OCI-LY1 (cell line): ENCODE measurements around the gene WDR75.

Experiments used
- H2AFZ ChIP-seq: fragments of 200-600 bp; sonication (generic), shearing (Covaris generic); 2 replicates; pipeline ENCODE4 v1.6.0; 2014; ENCODE audit warnings: antibody characterized with exemption, mild to moderate bottlenecking, low read length
- H3F3A ChIP-seq: fragments of 200-600 bp; sonication (generic), shearing (Covaris generic); 2 replicates; pipeline ENCODE4 v1.6.0; 2014; ENCODE audit warnings: mild to moderate bottlenecking, antibody characterized with exemption, low read length, moderate library complexity; ENCODE audit not compliant: insufficient read depth
- H3K27ac ChIP-seq: fragments of 200-600 bp; sonication (generic); 2 replicates; pipeline ENCODE4 v1.5.1; 2014; ENCODE audit warnings: low read length, mixed run types, mild to moderate bottlenecking, low read depth; ENCODE audit not compliant: poor library complexity, severe bottlenecking
- H3K27me3 ChIP-seq: fragments of 200-600 bp; sonication (generic); 2 replicates; pipeline ENCODE4 v1.6.0; 2014; ENCODE audit warnings: antibody characterized with exemption, mild to moderate bottlenecking, low read length, moderate library complexity; ENCODE audit not compliant: insufficient read depth
- H3K36me3 ChIP-seq: fragments of 200-600 bp; sonication (generic); 2 replicates; pipeline ENCODE4 v1.6.1; 2014; ENCODE audit warnings: mild to moderate bottlenecking, antibody characterized with exemption, low read length, moderate library complexity, mixed read lengths; ENCODE audit not compliant: insufficient read depth
- H3K4me1 ChIP-seq: fragments of 200-600 bp; sonication (generic); 2 replicates; pipeline ENCODE4 v1.5.1; 2014; ENCODE audit warnings: mild to moderate bottlenecking, low read length, moderate library complexity; ENCODE audit not compliant: insufficient read depth, severe bottlenecking
- H3K4me2 ChIP-seq: fragments of 200-600 bp; sonication (generic), shearing (Covaris generic); 2 replicates; pipeline ENCODE4 v1.6.1; 2014; ENCODE audit warnings: low read length
- H3K4me3 ChIP-seq: fragments of 200-600 bp; sonication (generic); 2 replicates; pipeline ENCODE4 v1.5.1; 2014; ENCODE audit warnings: low read length, low read depth, mild to moderate bottlenecking, mixed read lengths; ENCODE audit not compliant: poor library complexity, severe bottlenecking
- H3K79me2 ChIP-seq: fragments of 200-600 bp; shearing (Covaris generic); 2 replicates; pipeline ENCODE4 v1.6.1; 2016; ENCODE audit warnings: mixed run types, low read length, mixed read lengths; ENCODE audit not compliant: insufficient read depth
- H3K9ac ChIP-seq: fragments of 200-600 bp; sonication (generic), shearing (Covaris generic); 2 replicates; pipeline ENCODE4 v1.6.1; 2014; ENCODE audit warnings: mild to moderate bottlenecking, low read length, mixed read lengths
- H3K9me2 ChIP-seq: fragments of 200-600 bp; sonication (generic), shearing (Covaris generic); 2 replicates; pipeline ENCODE4 v1.6.1; 2014; ENCODE audit warnings: low read depth, mild to moderate bottlenecking, low read length, mixed read lengths
- H3K9me3 ChIP-seq: fragments of 200-600 bp; shearing (Covaris generic); 2 replicates; pipeline ENCODE4 v1.6.1; 2014; ENCODE audit warnings: low read length, mixed read lengths
- H4K20me1 ChIP-seq: fragments of 200-600 bp; sonication (generic), shearing (Covaris generic); 2 replicates; pipeline ENCODE4 v1.6.0; 2016; ENCODE audit warnings: mild to moderate bottlenecking, low read length; ENCODE audit not compliant: insufficient read depth
- EZH2 ChIP-seq: fragments of 200-600 bp; sonication (generic), shearing (Covaris generic); IDR thresholded peaks from 2 replicates; pipeline ENCODE4 v1.8.0; 2017; ENCODE audit warnings: borderline replicate concordance, mixed run types, mild to moderate bottlenecking, antibody characterized with exemption, low read length, moderate library complexity, mixed read lengths
- TF ChIP-seq, protein P1 (sequence below): fragments of 200-600 bp; sonication (generic), shearing (Covaris generic); IDR thresholded peaks from 2 replicates; pipeline ENCODE4 v1.5.1; 2017; ENCODE audit warnings: mild to moderate bottlenecking, antibody characterized with exemption, low read length, moderate library complexity, mixed read lengths

Gene WDR75

DNA sequence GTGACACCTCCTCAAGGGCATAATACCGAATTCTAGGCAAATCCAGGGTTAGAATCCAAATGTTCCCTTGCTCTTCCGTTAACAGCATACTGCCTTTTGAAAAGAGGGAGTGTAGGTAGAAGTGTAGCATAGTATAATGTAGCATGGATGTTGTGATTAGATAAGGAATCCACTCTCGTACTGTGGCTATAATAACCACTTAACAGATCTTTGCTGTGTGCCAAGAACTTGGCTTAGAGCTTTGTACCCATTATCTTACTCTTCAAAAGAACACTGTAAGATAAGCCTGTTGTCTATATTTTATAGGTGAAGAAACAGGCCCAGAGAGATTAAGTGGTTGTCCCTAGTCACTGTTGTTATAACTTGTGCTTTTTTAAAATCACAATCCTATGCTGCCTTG lies 24.2 kb downstream of the WDR75 start:
- Histone ChIP-seq H3K9ac (no peak overlapping the region), H3K4me1 (no peaks in the 10 kb centered on the region), H4K20me1 (no peaks in the 10 kb centered on the region), H3K79me2 (no peaks in the 10 kb centered on the region), H2AFZ (no peak overlapping the region), H3K27ac (no peak overlapping the region), H3K4me3 (no peak overlapping the region), H3K36me3 (peaks cover 96% of the 10 kb centered on the region), H3K4me2 (no peak overlapping the region), H3K9me3 (no peaks in the 10 kb centered on the region), H3K9me2 (no peaks in the 10 kb centered on the region), H3K27me3 (no peaks in the 10 kb centered on the region), H3F3A (no peaks in the 10 kb centered on the region)
- no peak for TF ChIP-seq EZH2
- TF ChIP-seq, protein P1, sequence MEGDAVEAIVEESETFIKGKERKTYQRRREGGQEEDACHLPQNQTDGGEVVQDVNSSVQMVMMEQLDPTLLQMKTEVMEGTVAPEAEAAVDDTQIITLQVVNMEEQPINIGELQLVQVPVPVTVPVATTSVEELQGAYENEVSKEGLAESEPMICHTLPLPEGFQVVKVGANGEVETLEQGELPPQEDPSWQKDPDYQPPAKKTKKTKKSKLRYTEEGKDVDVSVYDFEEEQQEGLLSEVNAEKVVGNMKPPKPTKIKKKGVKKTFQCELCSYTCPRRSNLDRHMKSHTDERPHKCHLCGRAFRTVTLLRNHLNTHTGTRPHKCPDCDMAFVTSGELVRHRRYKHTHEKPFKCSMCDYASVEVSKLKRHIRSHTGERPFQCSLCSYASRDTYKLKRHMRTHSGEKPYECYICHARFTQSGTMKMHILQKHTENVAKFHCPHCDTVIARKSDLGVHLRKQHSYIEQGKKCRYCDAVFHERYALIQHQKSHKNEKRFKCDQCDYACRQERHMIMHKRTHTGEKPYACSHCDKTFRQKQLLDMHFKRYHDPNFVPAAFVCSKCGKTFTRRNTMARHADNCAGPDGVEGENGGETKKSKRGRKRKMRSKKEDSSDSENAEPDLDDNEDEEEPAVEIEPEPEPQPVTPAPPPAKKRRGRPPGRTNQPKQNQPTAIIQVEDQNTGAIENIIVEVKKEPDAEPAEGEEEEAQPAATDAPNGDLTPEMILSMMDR, result no peak

DNA sequence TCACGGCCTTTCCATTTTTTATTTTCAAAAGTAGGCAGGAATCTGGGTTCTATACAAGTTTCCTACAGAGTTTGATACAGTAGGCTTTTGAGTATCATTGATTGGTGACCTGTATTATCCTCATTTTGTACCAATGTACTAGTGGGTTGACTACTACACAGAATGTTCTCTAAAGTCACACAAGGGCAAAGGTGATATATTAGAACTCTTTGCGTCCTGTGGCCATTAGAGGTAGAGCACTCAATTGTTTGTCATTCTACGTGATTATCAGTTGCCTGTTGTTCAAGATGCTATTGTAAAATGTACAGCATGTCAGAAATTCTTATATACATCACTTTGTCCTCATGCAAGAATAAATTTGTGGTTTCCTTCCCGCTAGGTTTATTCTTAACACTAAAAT lies 24.8 kb downstream of the WDR75 start:
- Histone ChIP-seq H3K4me3 (no peak overlapping the region), H3K4me1 (no peaks in the 10 kb centered on the region)

DNA sequence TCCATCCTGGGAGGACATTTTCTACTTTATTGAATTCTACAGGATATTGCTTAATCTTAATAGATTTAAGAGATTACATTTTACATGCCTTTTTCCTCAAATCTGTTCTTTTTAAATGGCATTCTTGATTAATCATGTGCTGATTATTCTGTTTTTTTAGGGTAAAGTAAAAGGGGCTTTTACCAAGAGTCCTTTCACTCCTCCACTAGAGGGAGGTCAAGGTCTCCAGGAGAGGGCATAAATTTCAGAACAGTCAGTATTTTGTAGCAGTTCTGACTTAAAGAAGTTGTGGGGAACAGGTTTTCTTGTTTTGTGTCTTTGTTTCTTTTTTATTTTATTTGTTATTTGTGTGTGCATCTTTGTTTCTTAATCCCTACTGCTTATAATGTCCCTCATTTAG lies 25.4 kb downstream of the WDR75 start:
- TF ChIP-seq, protein P1, result peak; percentile 48
- TF ChIP-seq EZH2, result no peak
- H3K4me1 ChIP-seq, result no peaks in the 10 kb centered on the region
- H3K4me3 ChIP-seq, result no peak overlapping the region
- no peaks in the 10 kb centered on the region for H3K79me2 ChIP-seq
- no peaks in the 10 kb centered on the region for H3K27me3 ChIP-seq
- no peak overlapping the region for H3K4me2 ChIP-seq
- H3K9me3 ChIP-seq, result no peaks in the 10 kb centered on the region
- H3K27ac ChIP-seq, result no peak overlapping the region
- no peak overlapping the region for H2AFZ ChIP-seq
- H3F3A ChIP-seq, result no peaks in the 10 kb centered on the region
- peaks cover 96% of the 10 kb centered on the region for H3K36me3 ChIP-seq
- no peaks in the 10 kb centered on the region for H4K20me1 ChIP-seq
- no peaks in the 10 kb centered on the region for H3K9me2 ChIP-seq
- H3K9ac ChIP-seq, result no peak overlapping the region

More for the DNA sequence above, 24.8 kb downstream of the WDR75 start:
- TF ChIP-seq, protein P1, result no peak
- TF ChIP-seq EZH2, result no peak
- Histone ChIP-seq H3K9me2 (no peaks in the 10 kb centered on the region), H3K36me3 (peaks cover 95% of the 10 kb centered on the region), H3K27me3 (no peaks in the 10 kb centered on the region), H3K27ac (no peak overlapping the region), H3K9ac (no peak overlapping the region), H3K9me3 (no peaks in the 10 kb centered on the region), H3K4me2 (no peak overlapping the region), H2AFZ (no peak overlapping the region), H3K79me2 (no peaks in the 10 kb centered on the region), H3F3A (no peaks in the 10 kb centered on the region), H4K20me1 (no peaks in the 10 kb centered on the region)
